HG02970 (cell line): ENCODE data around the gene NFKB2.

Source experiments
- ATAC-seq: cut with Tn5 transposase; IDR thresholded peaks from one replicate; pipeline ENCODE4 v1.9.1; 2021; ENCODE audit warnings: mild to moderate bottlenecking, moderate library complexity, moderate number of reproducible peaks; ENCODE audit not compliant: unreplicated experiment, low FRiP score

Gene NFKB2

GRCh38 chr10:102438374-102438773 is 42.9 kb downstream of the NFKB2 start:
- ATAC-seq = no peak

- ATAC-seq = no peak
These were observed 49.3 kb downstream of the NFKB2 start for GRCh38 chr10:102444851-102445250.

GRCh38 chr10:102449321-102450123 is 54.0 kb downstream of the NFKB2 start:
- peak; percentile 39 for ATAC-seq

- ATAC-seq = peak; percentile 15
These were observed 54.5 kb downstream of the NFKB2 start for GRCh38 chr10:102450124-102450373.

GRCh38 chr10:102450374-102451104 is 55.0 kb downstream of the NFKB2 start:
- ATAC-seq = peak; percentile 80

- no peak for ATAC-seq
These were observed 55.8 kb downstream of the NFKB2 start, which contains the start of gene C10orf95 for GRCh38 chr10:102451105-102451969. C10orf95 (minus strand) TSS chr10:102451543; CDS start chr10:102451093, 450 bp downstream.
